Measurements from ENCODE around the gene SPATA33.
"Not testable (repeated sequence)": the region's sequence is repeated elsewhere in the genome, so short reads cannot be mapped to it uniquely, and the experiment has no call there.

Gene SPATA33

GRCh38 chr16:89695875-89696669 lies 38.4 kb downstream of the SPATA33 start:
- TF ChIP-seq CTCF (IDR thresholded peaks at IDR 0.05; ENCODE audit: control insufficient read depth, extremely low read depth, insufficient read depth) = no peak
- no peak for DNase-seq (ENCODE audit: low read depth)
- no peak overlapping the region for H3K4me3 ChIP-seq (ENCODE audit: low read depth, low read length)

- no peak overlapping the region for H3K4me3 ChIP-seq (ENCODE audit: low read depth, low read length)
- no peak for DNase-seq (ENCODE audit: low read depth)
- no peak for TF ChIP-seq CTCF (IDR thresholded peaks at IDR 0.05; ENCODE audit: control insufficient read depth, extremely low read depth, insufficient read depth)
These were observed 39.1 kb downstream of the SPATA33 start for GRCh38 chr16:89696670-89697128.

- DNase-seq (ENCODE audit: low read depth) = no peak
- H3K4me3 ChIP-seq (ENCODE audit: low read depth, low read length) = no peak overlapping the region
- TF ChIP-seq CTCF (IDR thresholded peaks at IDR 0.05; ENCODE audit: control insufficient read depth, extremely low read depth, insufficient read depth) = no peak
These were observed 39.6 kb downstream of the SPATA33 start for GRCh38 chr16:89697161-89697615.

- no peak for DNase-seq (ENCODE audit: low read depth)
- no peak for TF ChIP-seq CTCF (IDR thresholded peaks at IDR 0.05; ENCODE audit: control insufficient read depth, extremely low read depth, insufficient read depth)
- H3K4me3 ChIP-seq (ENCODE audit: low read depth, low read length) = no peak overlapping the region
These were observed 40.1 kb downstream of the SPATA33 start for GRCh38 chr16:89697616-89698331.

- not testable (repeated sequence) for H3K4me3 ChIP-seq (ENCODE audit: low read depth, low read length); DNase-seq (ENCODE audit: low read depth)
These were observed 41.1 kb downstream of the SPATA33 start for GRCh38 chr16:89698717-89699116.

GRCh38 chr16:89699629-89700099 lies 42.0 kb downstream of the SPATA33 start:
- not testable (repeated sequence) for DNase-seq (ENCODE audit: low read depth)

GRCh38 chr16:89700100-89700648 lies 42.5 kb downstream of the SPATA33 start:
- peak; percentile 57 for TF ChIP-seq CTCF (IDR thresholded peaks at IDR 0.05; ENCODE audit: control insufficient read depth, extremely low read depth, insufficient read depth)
- DNase-seq (ENCODE audit: low read depth) = peak; percentile 99
- H3K4me3 ChIP-seq (ENCODE audit: low read depth, low read length) = peak overlapping the region; percentile 71

More at GRCh38 chr16:89699629-89700099, 42.0 kb downstream of the SPATA33 start:
- peak overlapping the region; percentile 34 for H3K4me3 ChIP-seq (ENCODE audit: low read depth, low read length)

Data from LNCaP clone FGC (cell line).